Stromal cell of bone marrow (primary cell): ENCODE measurements around the gene SLAMF7.

Experiments used
- DNase-seq: peaks from one replicate; pipeline ENCODE4 v3.0.0-alpha.2; 2012; ENCODE audit warnings: low read depth

SLAMF7 gene

GRCh38 chr1:160745551-160745950, 6.5 kb downstream of the SLAMF7 start:
- no peak for DNase-seq

- no peak for DNase-seq
These were observed 7.9 kb downstream of the SLAMF7 start for GRCh38 chr1:160746836-160747500.

GRCh38 chr1:160747717-160748116, 8.7 kb downstream of the SLAMF7 start:
- no peak for DNase-seq

GRCh38 chr1:160748181-160748877, 9.3 kb downstream of the SLAMF7 start:
- DNase-seq = no peak

- no peak for DNase-seq
These were observed 9.8 kb downstream of the SLAMF7 start for GRCh38 chr1:160748878-160749269.

- no peak for DNase-seq
These were observed 11.6 kb downstream of the SLAMF7 start for GRCh38 chr1:160750608-160751007.

GRCh38 chr1:160752406-160752805, 13.4 kb downstream of the SLAMF7 start:
- no peak for DNase-seq

- DNase-seq = no peak
These were observed 13.9 kb downstream of the SLAMF7 start for GRCh38 chr1:160752924-160753323.

GRCh38 chr1:160753594-160753993, 14.5 kb downstream of the SLAMF7 start:
- DNase-seq = no peak

- no peak for DNase-seq
These were observed 16.4 kb downstream of the SLAMF7 start for GRCh38 chr1:160755461-160755860.

GRCh38 chr1:160755911-160756848, 17.1 kb downstream of the SLAMF7 start:
- no peak for DNase-seq

- DNase-seq = no peak
These were observed 17.8 kb downstream of the SLAMF7 start for GRCh38 chr1:160756849-160757201.

- no peak for DNase-seq
These were observed 19.5 kb downstream of the SLAMF7 start for GRCh38 chr1:160758521-160758920.

- no peak for DNase-seq
These were observed 20.7 kb downstream of the SLAMF7 start for GRCh38 chr1:160759740-160760139.

- no peak for DNase-seq
These were observed 22.0 kb downstream of the SLAMF7 start for GRCh38 chr1:160761046-160761445.

- no peak for DNase-seq
These were observed 22.8 kb downstream of the SLAMF7 start for GRCh38 chr1:160761886-160762285.

- no peak for DNase-seq
These were observed 24.9 kb downstream of the SLAMF7 start for GRCh38 chr1:160763993-160764392.

- no peak for DNase-seq
These were observed 28.6 kb downstream of the SLAMF7 start for GRCh38 chr1:160767395-160768294.

GRCh38 chr1:160768295-160768657, 29.2 kb downstream of the SLAMF7 start:
- DNase-seq = no peak

GRCh38 chr1:160772331-160772730, 33.3 kb downstream of the SLAMF7 start:
- DNase-seq = no peak

- no peak for DNase-seq
These were observed 34.0 kb downstream of the SLAMF7 start for GRCh38 chr1:160773093-160773492.
